Measurements from ENCODE around the gene CD3D.
A peak's percentile ranks its signal among the peaks of the same experiment; 100 is the strongest.

Gene CD3D

GRCh38 chr11:118304568-118305248 lies 37.8 kb downstream of the CD3D start, which contains the start of gene CD3E:
Gene CD3E (plus strand): TSS chr11:118304730. CDS start chr11:118304953, 223 bp downstream.
- H3K27ac ChIP-seq = no peak within 1 kb of the TSS

GRCh38 chr11:118304227-118304567 lies 38.3 kb downstream of the CD3D start:
- no peak for DNase-seq (ENCODE audit: low read depth, low spot score)
- no peak overlapping the region for H3K27ac ChIP-seq

More at GRCh38 chr11:118304568-118305248, 37.8 kb downstream of the CD3D start, which contains the start of gene CD3E:
- no peak for DNase-seq (ENCODE audit: low read depth, low spot score)

GRCh38 chr11:118301600-118302195 lies 40.8 kb downstream of the CD3D start:
- no peak overlapping the region for H3K27ac ChIP-seq
- no peak for DNase-seq (ENCODE audit: low read depth, low spot score)

GRCh38 chr11:118295815-118296454 lies 46.6 kb downstream of the CD3D start:
- H3K27ac ChIP-seq = no peak overlapping the region
- DNase-seq (ENCODE audit: low read depth, low spot score) = no peak

GRCh38 chr11:118295199-118295598 lies 47.3 kb downstream of the CD3D start:
- no peak for DNase-seq (ENCODE audit: low read depth, low spot score)
- H3K27ac ChIP-seq = no peak overlapping the region

- H3K27ac ChIP-seq = no peak overlapping the region
- DNase-seq (ENCODE audit: low read depth, low spot score) = no peak
Measured at GRCh38 chr11:118294053-118294452, 48.5 kb downstream of the CD3D start.

GRCh38 chr11:118291477-118292135 lies 50.9 kb downstream of the CD3D start:
- peak; percentile 64 for DNase-seq (ENCODE audit: low read depth, low spot score)
- H3K27ac ChIP-seq = peak overlapping the region; percentile 67

GRCh38 chr11:118290923-118291322 lies 51.6 kb downstream of the CD3D start:
- no peak for DNase-seq (ENCODE audit: low read depth, low spot score)
- peak overlapping the region; percentile 67 for H3K27ac ChIP-seq

GRCh38 chr11:118289401-118289800 lies 53.1 kb downstream of the CD3D start:
- DNase-seq (ENCODE audit: low read depth, low spot score) = no peak
- no peak overlapping the region for H3K27ac ChIP-seq

Data from epithelial cell of prostate (primary cell).